ENCODE data around the gene DMTF1.

GRCh38 chr7:87234949-87235348 lies 82.7 kb downstream of the DMTF1 start:
- TF ChIP-seq CTCF (optimal IDR thresholded peaks at IDR 0.05 in 1 of 3, IDR thresholded peaks at IDR 0.05 in 1 of 3, conservative IDR thresholded peaks at IDR 0.05 in 1 of 3; ENCODE audit: extremely low read depth in 1 of 3, insufficient read depth in 2 of 3, low read length in 3 of 3): no peak
- TF ChIP-seq EZH2 (IDR thresholded peaks at IDR 0.05; ENCODE audit: low read length): no peak
